ENCODE data around the gene LRPPRC.

DNA sequence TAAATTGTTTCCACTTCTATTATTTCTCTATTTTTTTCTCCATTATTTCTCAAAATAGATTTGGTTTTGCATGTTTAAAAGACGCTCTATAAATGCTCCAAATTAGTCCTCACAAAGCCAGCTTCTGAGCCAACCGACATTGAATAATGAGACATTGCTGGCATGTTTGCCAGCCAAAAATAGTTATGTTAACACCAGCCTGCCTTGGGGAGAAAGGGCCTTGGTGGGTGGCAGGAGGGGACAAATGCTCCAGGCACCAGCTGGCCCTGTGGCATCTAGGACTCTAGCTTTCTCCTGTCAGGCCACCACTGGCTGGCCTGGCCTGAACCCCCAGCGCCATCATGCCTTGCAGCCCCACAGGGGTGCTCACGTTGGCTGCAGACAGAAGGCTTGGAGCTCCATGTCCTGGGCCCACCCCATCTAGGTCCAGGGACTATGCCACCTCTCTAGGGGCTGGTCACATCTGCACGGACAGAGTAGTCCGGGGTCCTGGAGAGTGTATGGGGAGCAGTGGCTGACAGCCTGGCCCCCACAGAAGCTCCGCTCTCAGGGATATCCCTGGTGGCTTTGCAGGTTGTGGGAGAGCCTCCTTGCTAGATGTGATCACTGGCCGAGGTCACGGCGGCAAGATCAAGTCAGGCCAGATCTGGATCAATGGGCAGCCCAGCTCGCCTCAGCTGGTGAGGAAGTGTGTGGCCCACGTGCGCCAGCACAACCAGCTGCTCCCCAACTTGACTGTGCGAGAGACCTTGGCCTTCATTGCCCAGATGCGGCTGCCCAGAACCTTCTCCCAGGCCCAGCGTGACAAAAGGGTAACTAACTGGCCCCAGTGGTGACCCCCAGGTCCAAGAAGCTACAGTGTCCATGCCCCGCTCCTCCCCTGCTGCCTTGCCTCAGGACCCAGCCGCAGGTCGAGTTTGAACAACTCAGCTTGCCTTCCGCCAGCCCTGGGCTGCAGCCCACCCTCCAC is 144.5 kb downstream of the LRPPRC start:
- TF ChIP-seq, protein P1, sequence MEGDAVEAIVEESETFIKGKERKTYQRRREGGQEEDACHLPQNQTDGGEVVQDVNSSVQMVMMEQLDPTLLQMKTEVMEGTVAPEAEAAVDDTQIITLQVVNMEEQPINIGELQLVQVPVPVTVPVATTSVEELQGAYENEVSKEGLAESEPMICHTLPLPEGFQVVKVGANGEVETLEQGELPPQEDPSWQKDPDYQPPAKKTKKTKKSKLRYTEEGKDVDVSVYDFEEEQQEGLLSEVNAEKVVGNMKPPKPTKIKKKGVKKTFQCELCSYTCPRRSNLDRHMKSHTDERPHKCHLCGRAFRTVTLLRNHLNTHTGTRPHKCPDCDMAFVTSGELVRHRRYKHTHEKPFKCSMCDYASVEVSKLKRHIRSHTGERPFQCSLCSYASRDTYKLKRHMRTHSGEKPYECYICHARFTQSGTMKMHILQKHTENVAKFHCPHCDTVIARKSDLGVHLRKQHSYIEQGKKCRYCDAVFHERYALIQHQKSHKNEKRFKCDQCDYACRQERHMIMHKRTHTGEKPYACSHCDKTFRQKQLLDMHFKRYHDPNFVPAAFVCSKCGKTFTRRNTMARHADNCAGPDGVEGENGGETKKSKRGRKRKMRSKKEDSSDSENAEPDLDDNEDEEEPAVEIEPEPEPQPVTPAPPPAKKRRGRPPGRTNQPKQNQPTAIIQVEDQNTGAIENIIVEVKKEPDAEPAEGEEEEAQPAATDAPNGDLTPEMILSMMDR (IDR thresholded peaks at IDR 0.05) = no peak
- TF ChIP-seq ELF1 (IDR thresholded peaks at IDR 0.05) = no peak
- TF ChIP-seq, protein P2, sequence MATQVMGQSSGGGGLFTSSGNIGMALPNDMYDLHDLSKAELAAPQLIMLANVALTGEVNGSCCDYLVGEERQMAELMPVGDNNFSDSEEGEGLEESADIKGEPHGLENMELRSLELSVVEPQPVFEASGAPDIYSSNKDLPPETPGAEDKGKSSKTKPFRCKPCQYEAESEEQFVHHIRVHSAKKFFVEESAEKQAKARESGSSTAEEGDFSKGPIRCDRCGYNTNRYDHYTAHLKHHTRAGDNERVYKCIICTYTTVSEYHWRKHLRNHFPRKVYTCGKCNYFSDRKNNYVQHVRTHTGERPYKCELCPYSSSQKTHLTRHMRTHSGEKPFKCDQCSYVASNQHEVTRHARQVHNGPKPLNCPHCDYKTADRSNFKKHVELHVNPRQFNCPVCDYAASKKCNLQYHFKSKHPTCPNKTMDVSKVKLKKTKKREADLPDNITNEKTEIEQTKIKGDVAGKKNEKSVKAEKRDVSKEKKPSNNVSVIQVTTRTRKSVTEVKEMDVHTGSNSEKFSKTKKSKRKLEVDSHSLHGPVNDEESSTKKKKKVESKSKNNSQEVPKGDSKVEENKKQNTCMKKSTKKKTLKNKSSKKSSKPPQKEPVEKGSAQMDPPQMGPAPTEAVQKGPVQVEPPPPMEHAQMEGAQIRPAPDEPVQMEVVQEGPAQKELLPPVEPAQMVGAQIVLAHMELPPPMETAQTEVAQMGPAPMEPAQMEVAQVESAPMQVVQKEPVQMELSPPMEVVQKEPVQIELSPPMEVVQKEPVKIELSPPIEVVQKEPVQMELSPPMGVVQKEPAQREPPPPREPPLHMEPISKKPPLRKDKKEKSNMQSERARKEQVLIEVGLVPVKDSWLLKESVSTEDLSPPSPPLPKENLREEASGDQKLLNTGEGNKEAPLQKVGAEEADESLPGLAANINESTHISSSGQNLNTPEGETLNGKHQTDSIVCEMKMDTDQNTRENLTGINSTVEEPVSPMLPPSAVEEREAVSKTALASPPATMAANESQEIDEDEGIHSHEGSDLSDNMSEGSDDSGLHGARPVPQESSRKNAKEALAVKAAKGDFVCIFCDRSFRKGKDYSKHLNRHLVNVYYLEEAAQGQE (IDR thresholded peaks at IDR 0.05; ENCODE audit: low read depth, low read length) = no peak
- no peak for TF ChIP-seq POLR2AphosphoS5 (IDR thresholded peaks at IDR 0.05; ENCODE audit: low read depth, low read length)
- TF ChIP-seq FOXM1 (IDR thresholded peaks at IDR 0.05; ENCODE audit: low read depth) = no peak
- TF ChIP-seq GABPA (IDR thresholded peaks at IDR 0.05; ENCODE audit: low read depth) = no peak
- TF ChIP-seq SIN3A (IDR thresholded peaks at IDR 0.05; ENCODE audit: borderline replicate concordance, low read depth, low read length) = no peak
- no peak for TF ChIP-seq TAF1 (IDR thresholded peaks at IDR 0.05; ENCODE audit: borderline replicate concordance, low read depth, low read length)
- TF ChIP-seq TEAD4 (IDR thresholded peaks at IDR 0.05; ENCODE audit: borderline replicate concordance, insufficient read depth) = no peak
- TF ChIP-seq FOSL2 (IDR thresholded peaks at IDR 0.05; ENCODE audit: borderline replicate concordance, low read depth) = no peak
- TF ChIP-seq EZH2phosphoT487 (IDR thresholded peaks at IDR 0.05; ENCODE audit: borderline replicate concordance, low read depth) = no peak
- TF ChIP-seq, protein P3, sequence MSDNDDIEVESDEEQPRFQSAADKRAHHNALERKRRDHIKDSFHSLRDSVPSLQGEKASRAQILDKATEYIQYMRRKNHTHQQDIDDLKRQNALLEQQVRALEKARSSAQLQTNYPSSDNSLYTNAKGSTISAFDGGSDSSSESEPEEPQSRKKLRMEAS (IDR thresholded peaks at IDR 0.05; ENCODE audit: low read depth) = no peak
- TF ChIP-seq EP300 (IDR thresholded peaks at IDR 0.05; ENCODE audit: borderline replicate concordance in 1 of 2, low read depth in 1 of 2, low read length in 1 of 2) = no peak

All from SK-N-SH (cell line).